Activated CD4-positive, alpha-beta T cell treated with anti-CD3 and anti-CD28 coated beads for 36 hours (primary cell): Measurements from ENCODE around the gene DMKN. TPM values are rescaled to one million over a fixed set of nuclear protein-coding genes. Genes with fewer than 3 reads are reported as not detected.
A peak's percentile ranks its signal among the peaks of the same experiment; 100 is the strongest.

Experiments used
- ATAC-seq: fragments of 200-7000 bp; cut with Tn5 transposase; one replicate; pipeline ENCODE4 v1.10.0; 2021; ENCODE audit warnings: mild to moderate bottlenecking, moderate library complexity
- CTCF ChIA-PET: fragments of 350-600 bp; sonication (Branson Sonifier 250); formaldehyde crosslinking; loops from one replicate; lab custom pipeline; 2021; ENCODE audit warnings: antibody characterized with exemption; lab: Charles Lee
- POLR2A ChIA-PET: fragments of 350-600 bp; sonication (Branson Sonifier 250); formaldehyde crosslinking; loops from one replicate; lab custom pipeline; 2021; ENCODE audit warnings: antibody characterized with exemption, inconsistent platforms; lab: Charles Lee
- DNase-seq: peaks from one replicate; pipeline ENCODE4 v3.0.0-alpha.2; 2020
- H3K27ac Mint-ChIP-seq: one replicate; pipeline ENCODE4 v1.8.0; 2021; ENCODE audit warnings: mixed read lengths
- H3K27me3 Mint-ChIP-seq: one replicate; pipeline ENCODE4 v1.8.0; 2021; ENCODE audit warnings: mixed read lengths
- H3K36me3 Mint-ChIP-seq: one replicate; pipeline ENCODE4 v1.8.0; 2021; ENCODE audit warnings: low read depth, mixed read lengths
- H3K4me1 Mint-ChIP-seq: one replicate; pipeline ENCODE4 v1.8.0; 2021; ENCODE audit warnings: mixed read lengths
- H3K4me3 Mint-ChIP-seq: one replicate; pipeline ENCODE4 v1.8.0; 2021; ENCODE audit warnings: mild to moderate bottlenecking, moderate library complexity, mixed read lengths
- H3K9me3 Mint-ChIP-seq: one replicate; pipeline ENCODE4 v1.8.0; 2021; ENCODE audit warnings: low read depth, mixed read lengths
- intact Hi-C, 2 experiments: fragments of 100-400 bp; cut with DNase I in 1 of 2; cut with micrococcal nuclease in 1 of 2; formaldehyde crosslinking; loops; one replicate each; pipeline versions ENCODE4 v1.14.2 to v1.15.1; 2022 to 2024; cut with DNase I, micrococcal nuclease
- total RNA-seq, 2 experiments: library from RNA; stranded (reverse); gene quantifications; one replicate each; pipeline ENCODE4 v1.2.3, GENCODE V29; 2021

The DMKN gene
- total RNA-seq, 2 experiments from 2014 or later = 1.1 to 1.3 TPM

GRCh38 chr19:35518313-35518712 lies 4.9 kb upstream of the DMKN start:
- ChIA-PET POLR2A (no interaction called here), CTCF (interaction anchor here (1.0 kb wide), 1 partner anchor 40 kb away, joined by 3 read pairs; no protein-coding TSS in a partner anchor)
- ATAC-seq (no peak), DNase-seq (no peak)
- no peak overlapping the region for H3K27ac Mint-ChIP-seq
- no peaks in the 10 kb centered on the region for H3K9me3 Mint-ChIP-seq
- no peak overlapping the region for H3K4me3 Mint-ChIP-seq
- H3K27me3 Mint-ChIP-seq = peaks cover 3% of the 10 kb centered on the region
- no peaks in the 10 kb centered on the region for H3K4me1 Mint-ChIP-seq
- H3K36me3 Mint-ChIP-seq = no peaks in the 10 kb centered on the region
- intact Hi-C loops = no loop called here

GRCh38 chr19:35517342-35517741 lies 3.9 kb upstream of the DMKN start:
- Mint-ChIP-seq H3K9me3 (no peaks in the 10 kb centered on the region), H3K27me3 (peaks cover 6% of the 10 kb centered on the region), H3K4me1 (no peaks in the 10 kb centered on the region), H3K4me3 (no peak overlapping the region), H3K27ac (no peak overlapping the region), H3K36me3 (no peaks in the 10 kb centered on the region)
- intact Hi-C loops = no loop called here
- ATAC-seq (no peak), DNase-seq (no peak)
- CTCF ChIA-PET = interaction anchor here (0.9 kb wide), 1 partner anchor 32 kb away, joined by 4 read pairs; no protein-coding TSS in a partner anchor
- POLR2A ChIA-PET = no interaction called here

- no peak overlapping the region for H3K4me3 Mint-ChIP-seq
- H3K9me3 Mint-ChIP-seq = no peaks in the 10 kb centered on the region
- H3K4me1 Mint-ChIP-seq = no peaks in the 10 kb centered on the region
- no peaks in the 10 kb centered on the region for H3K36me3 Mint-ChIP-seq
- intact Hi-C loops = no loop called here
- ATAC-seq = no peak
- H3K27ac Mint-ChIP-seq = no peak overlapping the region
- H3K27me3 Mint-ChIP-seq = peaks cover 8% of the 10 kb centered on the region
- no peak for DNase-seq
- ChIA-PET POLR2A (no interaction called here), CTCF (interaction anchor here (0.9 kb wide), 2 partner anchors 21 to 33 kb away, joined by 3 to 4 read pairs; no protein-coding TSS in a partner anchor)
Measured at GRCh38 chr19:35516310-35516709, 2.9 kb upstream of the DMKN start.

GRCh38 chr19:35514282-35514809 lies 897 bp upstream of the DMKN start:
- H3K36me3 Mint-ChIP-seq = no peaks in the 10 kb centered on the region
- no peaks in the 10 kb centered on the region for H3K9me3 Mint-ChIP-seq
- DNase-seq (no peak), ATAC-seq (no peak)
- intact Hi-C loops = no loop called here
- no peak overlapping the region for H3K4me3 Mint-ChIP-seq
- no peak overlapping the region for H3K27ac Mint-ChIP-seq
- POLR2A ChIA-PET = no interaction called here
- peaks cover 18% of the 10 kb centered on the region for H3K27me3 Mint-ChIP-seq
- CTCF ChIA-PET = interaction anchor here (0.7 kb wide), 1 partner anchor 18 kb away, joined by 3 read pairs; no protein-coding TSS in a partner anchor
- peaks cover 12% of the 10 kb centered on the region for H3K4me1 Mint-ChIP-seq

- POLR2A ChIA-PET = no interaction called here
- CTCF ChIA-PET = interaction anchor here (0.6 to 1.0 kb wide), 2 partner anchors 18 to 418 kb away, joined by 3 to 4 read pairs; no protein-coding TSS in a partner anchor
- intact Hi-C loops = no loop called here
Measured at GRCh38 chr19:35512831-35513627, 420 bp downstream of the DMKN start.

GRCh38 chr19:35511337-35511736 lies 2.1 kb downstream of the DMKN start:
- H3K9me3 Mint-ChIP-seq = no peaks in the 10 kb centered on the region
- DNase-seq (no peak), ATAC-seq (no peak)
- peaks cover 37% of the 10 kb centered on the region for H3K27me3 Mint-ChIP-seq
- ChIA-PET CTCF (interaction anchor here (0.9 to 2.5 kb wide), 9 partner anchors 9 to 81 kb away, joined by 3 to 16 read pairs (median 6); no protein-coding TSS in a partner anchor), POLR2A (no interaction called here)
- H3K36me3 Mint-ChIP-seq = no peaks in the 10 kb centered on the region
- intact Hi-C loops = loop anchor here in 1 of 2 experiments (2.0 kb wide), 1 partner anchor 33 kb away; the partner anchor contains the start of gene TMEM147
- H3K4me1 Mint-ChIP-seq = peaks cover 15% of the 10 kb centered on the region
- no peak overlapping the region for H3K27ac Mint-ChIP-seq
- H3K4me3 Mint-ChIP-seq = no peak overlapping the region

More at GRCh38 chr19:35512831-35513627, 420 bp downstream of the DMKN start:
- no peaks in the 10 kb centered on the region for H3K36me3 Mint-ChIP-seq
- ATAC-seq = no peak
- H3K4me1 Mint-ChIP-seq = peaks cover 15% of the 10 kb centered on the region
- H3K27ac Mint-ChIP-seq = no peak overlapping the region
- peaks cover 25% of the 10 kb centered on the region for H3K27me3 Mint-ChIP-seq
- no peaks in the 10 kb centered on the region for H3K9me3 Mint-ChIP-seq
- DNase-seq = no peak
- H3K4me3 Mint-ChIP-seq = no peak overlapping the region

GRCh38 chr19:35510626-35510964 lies 2.9 kb downstream of the DMKN start:
- intact Hi-C loops = loop anchor here (1.0 to 2.0 kb wide), 2 partner anchors 34 to 82 kb away; partner anchors contain the start of gene TMEM147 (in 1 of the 2)
- CTCF ChIA-PET = interaction anchor here (0.6 to 2.5 kb wide), 24 partner anchors 9 to 421 kb away, joined by 3 to 16 read pairs (median 4); partner anchors contain the start of genes FFAR1 and PMIS2
- POLR2A ChIA-PET = no interaction called here
- DNase-seq = no peak
- H3K36me3 Mint-ChIP-seq = no peaks in the 10 kb centered on the region
- no peaks in the 10 kb centered on the region for H3K9me3 Mint-ChIP-seq
- H3K27ac Mint-ChIP-seq = no peak overlapping the region
- peaks cover 39% of the 10 kb centered on the region for H3K27me3 Mint-ChIP-seq
- H3K4me1 Mint-ChIP-seq = peaks cover 15% of the 10 kb centered on the region
- no peak for ATAC-seq
- peak overlapping the region; percentile 43 for H3K4me3 Mint-ChIP-seq

GRCh38 chr19:35509861-35510625 lies 3.4 kb downstream of the DMKN start:
- peak overlapping the region; percentile 43 for H3K4me3 Mint-ChIP-seq
- H3K27ac Mint-ChIP-seq = no peak overlapping the region
- no peaks in the 10 kb centered on the region for H3K9me3 Mint-ChIP-seq
- intact Hi-C loops = loop anchor here (1.0 to 2.0 kb wide), 2 partner anchors 35 to 82 kb away; partner anchors contain the start of gene TMEM147 (in 1 of the 2)
- DNase-seq (peak; percentile 87), ATAC-seq (peak; percentile 79)
- peaks cover 43% of the 10 kb centered on the region for H3K27me3 Mint-ChIP-seq
- H3K36me3 Mint-ChIP-seq = no peaks in the 10 kb centered on the region
- H3K4me1 Mint-ChIP-seq = peaks cover 15% of the 10 kb centered on the region
- CTCF ChIA-PET = interaction anchor here (0.6 to 2.5 kb wide), 29 partner anchors 8 to 421 kb away, joined by 3 to 16 read pairs (median 4); partner anchors contain the start of genes FFAR1 and PMIS2
- POLR2A ChIA-PET = no interaction called here

- ChIA-PET CTCF (interaction anchor here (0.6 to 2.5 kb wide), 18 partner anchors 10 to 287 kb away, joined by 3 to 16 read pairs (median 3); partner anchors contain the start of gene COX6B1), POLR2A (no interaction called here)
- ATAC-seq = peak; percentile 65
- H3K27ac Mint-ChIP-seq = no peak overlapping the region
- no peaks in the 10 kb centered on the region for H3K36me3 Mint-ChIP-seq
- intact Hi-C loops = no loop called here
- peak; percentile 63 for DNase-seq
- no peaks in the 10 kb centered on the region for H3K9me3 Mint-ChIP-seq
- peaks cover 43% of the 10 kb centered on the region for H3K27me3 Mint-ChIP-seq
- peaks cover 15% of the 10 kb centered on the region for H3K4me1 Mint-ChIP-seq
- peak overlapping the region; percentile 43 for H3K4me3 Mint-ChIP-seq
Measured at GRCh38 chr19:35509018-35509652, 4.3 kb downstream of the DMKN start.

GRCh38 chr19:35508129-35508528 lies 5.3 kb downstream of the DMKN start:
- Mint-ChIP-seq H3K27me3 (peaks cover 40% of the 10 kb centered on the region), H3K27ac (no peak overlapping the region), H3K36me3 (no peaks in the 10 kb centered on the region), H3K4me1 (peaks cover 15% of the 10 kb centered on the region), H3K4me3 (no peak overlapping the region), H3K9me3 (no peaks in the 10 kb centered on the region)
- POLR2A ChIA-PET = no interaction called here
- DNase-seq (no peak), ATAC-seq (no peak)
- CTCF ChIA-PET = interaction anchor here (0.6 to 1.9 kb wide), 7 partner anchors 10 to 323 kb away, joined by 3 to 12 read pairs (median 3); no protein-coding TSS in a partner anchor
- intact Hi-C loops = no loop called here
